ENCODE data around the gene FBXL19.

DNA sequence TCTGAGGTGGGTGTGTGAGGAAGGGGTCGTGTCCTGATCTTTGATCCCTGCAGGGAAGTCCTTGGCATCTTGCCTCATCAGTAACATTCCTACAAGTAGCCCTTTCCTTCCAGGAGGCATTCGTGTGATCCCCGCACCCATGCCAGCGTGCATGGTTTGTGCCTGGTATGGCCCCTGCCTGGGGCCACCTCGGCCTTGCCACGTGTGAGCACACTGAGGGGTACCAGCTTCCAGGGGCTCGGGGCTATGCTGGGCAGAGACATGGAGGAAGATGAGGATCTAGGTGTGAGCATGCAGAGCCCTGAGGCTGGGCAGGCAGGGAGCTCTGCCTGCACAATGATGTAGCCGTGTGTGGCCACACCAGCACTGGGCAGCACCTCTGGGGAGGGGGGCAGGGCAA lies 67.7 kb downstream of the FBXL19 start:
- TF ChIP-seq, protein P1, sequence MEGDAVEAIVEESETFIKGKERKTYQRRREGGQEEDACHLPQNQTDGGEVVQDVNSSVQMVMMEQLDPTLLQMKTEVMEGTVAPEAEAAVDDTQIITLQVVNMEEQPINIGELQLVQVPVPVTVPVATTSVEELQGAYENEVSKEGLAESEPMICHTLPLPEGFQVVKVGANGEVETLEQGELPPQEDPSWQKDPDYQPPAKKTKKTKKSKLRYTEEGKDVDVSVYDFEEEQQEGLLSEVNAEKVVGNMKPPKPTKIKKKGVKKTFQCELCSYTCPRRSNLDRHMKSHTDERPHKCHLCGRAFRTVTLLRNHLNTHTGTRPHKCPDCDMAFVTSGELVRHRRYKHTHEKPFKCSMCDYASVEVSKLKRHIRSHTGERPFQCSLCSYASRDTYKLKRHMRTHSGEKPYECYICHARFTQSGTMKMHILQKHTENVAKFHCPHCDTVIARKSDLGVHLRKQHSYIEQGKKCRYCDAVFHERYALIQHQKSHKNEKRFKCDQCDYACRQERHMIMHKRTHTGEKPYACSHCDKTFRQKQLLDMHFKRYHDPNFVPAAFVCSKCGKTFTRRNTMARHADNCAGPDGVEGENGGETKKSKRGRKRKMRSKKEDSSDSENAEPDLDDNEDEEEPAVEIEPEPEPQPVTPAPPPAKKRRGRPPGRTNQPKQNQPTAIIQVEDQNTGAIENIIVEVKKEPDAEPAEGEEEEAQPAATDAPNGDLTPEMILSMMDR (IDR thresholded peaks at IDR 0.05), result no peak
- TF ChIP-seq EZH2 (IDR thresholded peaks at IDR 0.05; ENCODE audit: borderline replicate concordance, insufficient read depth, low read depth, low read length, poor library complexity, severe bottlenecking), result no peak

Data from B cell (primary cell).